HEK293 (cell line): ENCODE results near the gene DMD.

ENCODE experiments used
- CTCF ChIA-PET: fragments of 350-600 bp; formaldehyde crosslinking; extraction: SDS; loops from one replicate; lab custom pipeline; 2021; ENCODE audit warnings: antibody characterized with exemption; lab: Yijun Ruan, JAX
- POLR2A ChIA-PET: fragments of 300-600 bp; formaldehyde crosslinking; extraction: SDS; loops from one replicate; lab custom pipeline; 2020; ENCODE audit warnings: antibody characterized with exemption, inconsistent platforms; lab: Yijun Ruan, JAX
- H3K27ac ChIP-seq: fragments of 200-500 bp; sonication (Bioruptor generic); 2 replicates; pipeline ENCODE4 v1.5.1; 2014; ENCODE audit warnings: low read depth, low read length, control low read depth, inconsistent platforms; ENCODE audit errors: extremely low read depth
- H3K36me3 ChIP-seq, 2 experiments: fragments of 200-500 bp in 1 of 2; sonication (Bioruptor generic) in 1 of 2; 1 replicate in 1 of 2; 2 replicates in 1 of 2; pipeline ENCODE4 v1.5.1; 2014 to 2017; ENCODE audit warnings: inconsistent platforms in 2 of 2, low read length in 2 of 2; ENCODE audit not compliant: control insufficient read depth in 2 of 2, insufficient read depth in 1 of 2
- H3K4me1 ChIP-seq: fragments of 200-500 bp; sonication (Bioruptor generic); 2 replicates; pipeline ENCODE4 v1.5.1; 2014; ENCODE audit warnings: mild to moderate bottlenecking, low read length, inconsistent platforms; ENCODE audit not compliant: control insufficient read depth, insufficient read depth
- H3K4me3 ChIP-seq: 2 replicates; pipeline ENCODE4 v1.5.1; 2011; ENCODE audit warnings: low read depth, mild to moderate bottlenecking, control low read depth, low read length, moderate library complexity
- H3K9me3 ChIP-seq: fragments of 200-500 bp; sonication (Bioruptor generic); 2 replicates; pipeline ENCODE4 v1.5.1; 2014; ENCODE audit warnings: low read depth, low read length, inconsistent platforms; ENCODE audit not compliant: control insufficient read depth, insufficient read depth
- CTCF ChIP-seq: fragments of 450-650 bp; formaldehyde crosslinking; IDR thresholded peaks from 2 replicates; pipeline ENCODE4 v1.5.1; 2016; ENCODE audit warnings: missing biosample characterization, missing genetic modification characterization
- HOXC10 ChIP-seq: sonication (generic); formaldehyde crosslinking; IDR thresholded peaks from 2 replicates; pipeline ENCODE4 v1.8.1; 2023; ENCODE audit warnings: mild to moderate bottlenecking, missing genetic modification reagents
- KLF9 ChIP-seq: fragments of 450-650 bp; formaldehyde crosslinking; IDR thresholded peaks from 2 replicates; pipeline ENCODE4 v1.5.1; 2016; ENCODE audit warnings: missing biosample characterization, missing genetic modification characterization, low read depth
- OVOL3 ChIP-seq: fragments of 450-650 bp; formaldehyde crosslinking; IDR thresholded peaks from 2 replicates; pipeline ENCODE4 v1.5.1; 2016; ENCODE audit warnings: missing biosample characterization, missing genetic modification characterization
- PRDM4 ChIP-seq: fragments of 450-650 bp; formaldehyde crosslinking; IDR thresholded peaks from 2 replicates; pipeline ENCODE4 v1.5.1; 2017; ENCODE audit warnings: missing biosample characterization, missing genetic modification characterization
- SALL2 ChIP-seq: fragments of 450-650 bp; formaldehyde crosslinking; IDR thresholded peaks from 2 replicates; pipeline ENCODE4 v1.5.0; 2017; ENCODE audit warnings: missing biosample characterization, mild to moderate bottlenecking, missing genetic modification characterization, borderline replicate concordance
- YY2 ChIP-seq: fragments of 450-650 bp; formaldehyde crosslinking; IDR thresholded peaks from 2 replicates; pipeline ENCODE4 v1.5.1; 2016; ENCODE audit warnings: missing biosample characterization, missing genetic modification characterization
- ZBTB44 ChIP-seq: fragments of 450-650 bp; IDR thresholded peaks from 2 replicates; pipeline ENCODE4 v1.5.1; 2018; ENCODE audit warnings: missing biosample characterization, mild to moderate bottlenecking, missing genetic modification characterization
- ZIC2 ChIP-seq: fragments of 450-650 bp; formaldehyde crosslinking; IDR thresholded peaks from 2 replicates; pipeline ENCODE4 v1.5.1; 2016; ENCODE audit warnings: missing biosample characterization, missing genetic modification characterization
- ZNF10 ChIP-seq: fragments of 450-650 bp; formaldehyde crosslinking; IDR thresholded peaks from 2 replicates; pipeline ENCODE4 v1.5.1; 2017; ENCODE audit warnings: missing biosample characterization, missing genetic modification characterization
- ZNF155 ChIP-seq: fragments of 450-650 bp; formaldehyde crosslinking; IDR thresholded peaks from 2 replicates; pipeline ENCODE4 v1.5.1; 2016; ENCODE audit warnings: missing biosample characterization, missing genetic modification characterization
- ZNF214 ChIP-seq: fragments of 450-650 bp; formaldehyde crosslinking; IDR thresholded peaks from 2 replicates; pipeline ENCODE4 v1.5.1; 2017; ENCODE audit warnings: missing biosample characterization, mild to moderate bottlenecking, missing genetic modification characterization, borderline replicate concordance
- ZNF266 ChIP-seq: fragments of 450-650 bp; formaldehyde crosslinking; IDR thresholded peaks from 2 replicates; pipeline ENCODE4 v1.5.1; 2016; ENCODE audit warnings: missing biosample characterization, missing genetic modification characterization, low read depth
- ZNF311 ChIP-seq: fragments of 450-650 bp; formaldehyde crosslinking; IDR thresholded peaks from 2 replicates; pipeline ENCODE4 v1.5.1; 2017; ENCODE audit warnings: missing biosample characterization, missing genetic modification characterization, borderline replicate concordance
- ZNF423 ChIP-seq: fragments of 450-650 bp; formaldehyde crosslinking; IDR thresholded peaks from 2 replicates; pipeline ENCODE4 v1.5.1; 2016; ENCODE audit warnings: missing biosample characterization, missing genetic modification characterization
- ZNF433 ChIP-seq: fragments of 450-650 bp; formaldehyde crosslinking; IDR thresholded peaks from 2 replicates; pipeline ENCODE4 v1.5.1; 2016; ENCODE audit warnings: missing biosample characterization, missing genetic modification characterization, low read depth
- ZNF488 ChIP-seq: fragments of 450-650 bp; formaldehyde crosslinking; IDR thresholded peaks from 2 replicates; pipeline ENCODE4 v1.5.1; 2016; ENCODE audit warnings: missing biosample characterization, missing genetic modification characterization
- ZNF513 ChIP-seq: fragments of 450-650 bp; IDR thresholded peaks from 2 replicates; pipeline ENCODE4 v1.5.1; 2018; ENCODE audit warnings: missing biosample characterization, missing genetic modification characterization
- ZNF596 ChIP-seq: fragments of 450-650 bp; IDR thresholded peaks from 2 replicates; pipeline ENCODE4 v1.5.0; 2018; ENCODE audit warnings: missing biosample characterization, mild to moderate bottlenecking, missing genetic modification characterization, moderate library complexity
- ZNF621 ChIP-seq: fragments of 450-650 bp; formaldehyde crosslinking; IDR thresholded peaks from 2 replicates; pipeline ENCODE4 v1.5.1; 2017; ENCODE audit warnings: missing biosample characterization, missing genetic modification characterization
- ZNF624 ChIP-seq: fragments of 450-650 bp; formaldehyde crosslinking; IDR thresholded peaks from 2 replicates; pipeline ENCODE4 v1.5.1; 2017; ENCODE audit warnings: missing biosample characterization, missing genetic modification characterization
- ZNF654 ChIP-seq: fragments of 450-650 bp; formaldehyde crosslinking; IDR thresholded peaks from 2 replicates; pipeline ENCODE4 v1.5.1; 2016; ENCODE audit warnings: low read depth, missing biosample characterization, missing genetic modification characterization
- ZNF692 ChIP-seq: fragments of 450-650 bp; formaldehyde crosslinking; IDR thresholded peaks from 2 replicates; pipeline ENCODE4 v1.5.1; 2016; ENCODE audit warnings: missing biosample characterization, missing genetic modification characterization
- ZNF830 ChIP-seq: fragments of 450-650 bp; IDR thresholded peaks from 2 replicates; pipeline ENCODE4 v1.5.0; 2018; ENCODE audit warnings: missing biosample characterization, missing genetic modification characterization, low read depth, mild to moderate bottlenecking, moderate library complexity
- ZNF843 ChIP-seq: fragments of 450-650 bp; formaldehyde crosslinking; IDR thresholded peaks from 2 replicates; pipeline ENCODE4 v1.5.1; 2016; ENCODE audit warnings: missing biosample characterization, missing genetic modification characterization

The DMD gene

GRCh38 chrX:31800219-31800618 is 1411.1 kb downstream of the DMD start:
- POLR2A ChIA-PET, result no interaction called here
- CTCF ChIA-PET, result no interaction called here
- no peaks in the 10 kb centered on the region for H3K4me1 ChIP-seq
- H3K4me3 ChIP-seq, result no peak overlapping the region
- H3K9me3 ChIP-seq, result no peaks in the 10 kb centered on the region; the same call in 1 of the 2 replicates
- H3K36me3 ChIP-seq, result no peaks in the 10 kb centered on the region
- H3K27ac ChIP-seq, result no peak overlapping the region
- TF ChIP-seq KLF9 (no peak), ZNF155 (tag by site-specific recombination) (no peak), ZNF654 (tag by site-specific recombination) (no peak), ZIC2 (tag by site-specific recombination) (no peak), ZNF843 (tag by site-specific recombination) (no peak), ZNF596 (no peak), HOXC10 (CRISPR knock-in tag) (no peak), ZNF214 (tag by site-specific recombination) (no peak), ZNF621 (tag by site-specific recombination) (no peak), YY2 (no peak), ZNF266 (no peak), PRDM4 (tag by site-specific recombination) (no peak), ZNF830 (no peak), ZNF513 (tag by site-specific recombination) (no peak), OVOL3 (tag by site-specific recombination) (no peak), ZNF624 (tag by site-specific recombination) (no peak)

- ChIA-PET POLR2A (no interaction called here), CTCF (no interaction called here)
- no peaks in the 10 kb centered on the region for H3K36me3 ChIP-seq
- H3K4me3 ChIP-seq, result no peak overlapping the region
- no peaks in the 10 kb centered on the region; the same call in 1 of the 2 replicates for H3K9me3 ChIP-seq
- H3K27ac ChIP-seq, result no peak overlapping the region
- H3K4me1 ChIP-seq, result no peaks in the 10 kb centered on the region
- no peak for TF ChIP-seq ZNF311 (tag by site-specific recombination)
- TF ChIP-seq ZNF423, result no peak
- TF ChIP-seq ZNF692 (tag by site-specific recombination), result no peak
- TF ChIP-seq PRDM4 (tag by site-specific recombination), result no peak
- no peak for TF ChIP-seq SALL2 (tag by site-specific recombination)
- TF ChIP-seq ZNF433 (tag by site-specific recombination), result no peak
- no peak for TF ChIP-seq CTCF
- no peak for TF ChIP-seq ZBTB44
- TF ChIP-seq ZNF10 (tag by site-specific recombination), result no peak
- TF ChIP-seq ZNF214 (tag by site-specific recombination), result no peak
- no peak for TF ChIP-seq ZNF488
Observed at GRCh38 chrX:31796624-31797023, 1414.7 kb downstream of the DMD start.
